RWPE1 (cell line): ENCODE results near the gene SHISA6.

ENCODE experiments used
- CTCF ChIA-PET: fragments of 350-600 bp; sonication (Branson Sonifier 250); formaldehyde crosslinking; extraction: SDS; loops from one replicate; lab custom pipeline; 2021; lab: Yijun Ruan, JAX
- POLR2A ChIA-PET: fragments of 400-600 bp; formaldehyde crosslinking; extraction: SDS; loops from one replicate; lab custom pipeline; 2020; ENCODE audit warnings: antibody characterized with exemption; ENCODE audit not compliant: low non-redundant PET; lab: Yijun Ruan, JAX
- DNase-seq: peaks from one replicate; pipeline ENCODE4 v3.0.0; 2012; ENCODE audit warnings: low spot score
- H3K27ac ChIP-seq: fragments of 450-650 bp; 2 replicates; pipeline ENCODE4 v1.5.1; 2017
- TF ChIP-seq, protein P1 (sequence below): fragments of 450-650 bp; conservative IDR thresholded peaks from 2 replicates; pipeline ENCODE4 v1.5.1; 2017; ENCODE audit warnings: low read depth, mild to moderate bottlenecking

The SHISA6 gene

DNA sequence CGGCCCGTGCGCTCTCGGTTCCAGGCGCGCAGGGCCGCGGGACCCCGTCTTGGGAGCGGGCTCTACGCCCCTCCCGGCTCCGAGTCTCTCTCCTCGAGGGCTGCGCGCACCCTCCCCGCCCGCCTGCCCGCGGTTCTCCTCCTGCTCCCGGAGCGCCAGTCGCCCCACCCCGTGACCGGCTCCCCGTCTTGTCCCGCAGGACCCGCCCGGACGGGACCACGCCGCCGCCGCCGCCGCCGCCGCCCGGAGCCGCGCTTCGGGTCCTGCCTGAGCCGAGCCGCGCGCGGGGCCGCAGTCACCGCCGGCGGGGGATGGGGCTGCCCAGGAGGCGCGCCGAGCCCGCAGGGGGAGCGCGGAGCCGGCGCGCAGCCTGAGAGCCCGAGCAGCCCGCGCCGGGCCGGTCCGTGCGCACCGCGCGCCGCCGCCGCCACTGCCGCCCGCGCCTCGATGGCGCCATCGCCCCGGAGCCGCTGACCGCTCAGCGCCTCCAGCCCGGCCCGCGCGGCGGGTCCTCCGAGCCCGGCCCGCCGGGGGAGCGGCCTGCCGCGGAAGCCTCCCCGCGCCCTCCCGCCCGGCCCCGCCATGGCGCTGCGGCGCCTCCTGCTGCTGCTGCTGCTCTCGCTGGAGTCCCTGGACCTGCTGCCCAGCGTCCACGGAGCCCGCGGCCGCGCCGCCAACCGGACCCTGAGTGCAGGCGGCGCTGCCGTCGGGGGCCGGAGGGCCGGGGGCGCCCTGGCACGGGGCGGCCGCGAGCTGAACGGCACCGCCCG lies at the start of gene SHISA6:
TSS of gene SHISA6 (plus strand) at position 373 of the 770 bp plus-strand sequence.
- no peak for DNase-seq
- CTCF ChIA-PET: no interaction called here
- TF ChIP-seq, protein P1, sequence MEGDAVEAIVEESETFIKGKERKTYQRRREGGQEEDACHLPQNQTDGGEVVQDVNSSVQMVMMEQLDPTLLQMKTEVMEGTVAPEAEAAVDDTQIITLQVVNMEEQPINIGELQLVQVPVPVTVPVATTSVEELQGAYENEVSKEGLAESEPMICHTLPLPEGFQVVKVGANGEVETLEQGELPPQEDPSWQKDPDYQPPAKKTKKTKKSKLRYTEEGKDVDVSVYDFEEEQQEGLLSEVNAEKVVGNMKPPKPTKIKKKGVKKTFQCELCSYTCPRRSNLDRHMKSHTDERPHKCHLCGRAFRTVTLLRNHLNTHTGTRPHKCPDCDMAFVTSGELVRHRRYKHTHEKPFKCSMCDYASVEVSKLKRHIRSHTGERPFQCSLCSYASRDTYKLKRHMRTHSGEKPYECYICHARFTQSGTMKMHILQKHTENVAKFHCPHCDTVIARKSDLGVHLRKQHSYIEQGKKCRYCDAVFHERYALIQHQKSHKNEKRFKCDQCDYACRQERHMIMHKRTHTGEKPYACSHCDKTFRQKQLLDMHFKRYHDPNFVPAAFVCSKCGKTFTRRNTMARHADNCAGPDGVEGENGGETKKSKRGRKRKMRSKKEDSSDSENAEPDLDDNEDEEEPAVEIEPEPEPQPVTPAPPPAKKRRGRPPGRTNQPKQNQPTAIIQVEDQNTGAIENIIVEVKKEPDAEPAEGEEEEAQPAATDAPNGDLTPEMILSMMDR: no peak
- POLR2A ChIA-PET: no interaction called here
- H3K27ac ChIP-seq: no peak within 1 kb of the TSS

DNA sequence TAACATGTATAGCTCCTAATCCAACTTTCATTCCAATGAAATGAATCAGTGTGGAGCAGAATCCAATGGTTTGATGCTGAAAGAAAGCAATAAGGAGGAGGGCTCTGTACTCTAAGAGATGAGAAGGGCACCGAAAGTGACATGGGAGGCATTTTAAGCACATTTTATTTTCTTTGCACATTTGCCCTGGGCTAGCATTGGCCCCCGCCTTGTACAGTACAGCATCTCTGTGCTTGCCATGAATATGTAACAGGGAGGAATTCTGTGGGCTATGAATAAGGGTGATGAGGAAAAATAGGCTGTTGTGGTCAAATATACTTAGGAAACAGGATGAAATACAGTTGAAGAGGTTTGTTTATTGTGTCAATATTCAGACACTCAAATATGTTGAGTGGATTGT lies 45.2 kb upstream of the SHISA6 start:
- POLR2A ChIA-PET: no interaction called here
- no peak for DNase-seq
- TF ChIP-seq, protein P1: no peak
- H3K27ac ChIP-seq: no peak overlapping the region
- CTCF ChIA-PET: no interaction called here

DNA sequence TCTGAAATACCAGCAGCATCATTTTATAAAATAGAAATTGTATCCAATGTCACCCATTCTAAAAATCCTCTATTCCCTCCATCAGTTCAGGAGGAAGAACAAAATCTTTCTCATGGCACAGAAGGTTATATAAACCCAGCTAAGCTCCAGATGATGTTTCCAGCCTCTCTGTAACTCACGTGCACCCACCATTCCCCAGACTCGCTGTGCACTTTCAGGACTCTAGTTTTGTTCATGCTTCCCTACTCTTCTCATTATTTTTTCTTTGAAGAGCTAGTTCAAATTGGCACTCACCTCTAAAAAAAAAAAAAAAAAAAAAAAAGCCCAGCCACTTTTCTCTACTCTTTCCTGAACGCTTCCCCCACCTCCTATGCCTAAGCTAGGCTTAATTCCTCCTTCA lies 36.0 kb upstream of the SHISA6 start:
- DNase-seq: no peak
- H3K27ac ChIP-seq: no peak overlapping the region
- TF ChIP-seq, protein P1: no peak
- ChIA-PET CTCF (interaction anchor here (0.6 kb wide), 1 partner anchor 513 kb away, joined by 3 read pairs; no protein-coding TSS in a partner anchor), POLR2A (no interaction called here)

DNA sequence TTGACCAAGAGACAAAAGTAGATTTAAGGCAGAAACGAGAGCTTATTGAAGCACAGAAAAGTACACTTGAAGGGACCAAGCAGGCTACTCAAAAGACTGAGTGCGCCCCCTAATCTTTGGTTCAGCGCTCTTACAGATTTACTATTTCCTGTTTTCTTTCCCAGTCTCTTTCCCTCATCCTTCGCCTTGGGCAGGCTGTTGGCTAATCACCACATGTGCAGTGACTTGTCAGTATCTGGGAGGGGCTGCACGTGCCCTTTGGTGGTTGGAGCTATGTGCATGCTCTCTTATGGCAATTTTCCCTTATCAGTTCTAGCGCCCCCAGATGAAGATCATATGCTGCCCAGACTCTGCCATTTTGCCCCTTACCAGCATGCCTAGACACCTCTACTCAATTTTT lies 35.4 kb upstream of the SHISA6 start:
- POLR2A ChIA-PET: no interaction called here
- no peak for DNase-seq
- TF ChIP-seq, protein P1: no peak
- no peak overlapping the region for H3K27ac ChIP-seq
- CTCF ChIA-PET: interaction anchor here (0.6 kb wide), 1 partner anchor 512 kb away, joined by 3 read pairs; no protein-coding TSS in a partner anchor

DNA sequence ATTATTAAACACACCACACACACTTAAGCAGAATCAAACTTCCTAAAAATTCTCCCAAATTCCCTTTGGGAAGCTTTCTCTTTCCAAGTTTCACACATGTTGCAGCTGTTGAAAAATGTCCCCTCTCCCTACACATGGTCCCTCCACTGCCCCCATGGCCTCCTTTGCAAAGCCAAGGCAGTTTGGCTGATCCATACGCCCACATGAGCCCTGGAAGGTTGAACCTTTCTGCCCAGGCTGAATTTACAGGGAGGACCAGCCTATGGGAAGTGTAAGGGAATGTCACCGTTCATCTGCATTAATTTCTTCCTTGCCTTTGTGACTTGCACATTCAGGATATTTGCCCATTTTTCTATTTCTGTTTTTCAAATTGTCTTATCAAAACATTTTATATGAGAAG lies 31.1 kb upstream of the SHISA6 start:
- TF ChIP-seq, protein P1: no peak
- POLR2A ChIA-PET: no interaction called here
- no peak overlapping the region for H3K27ac ChIP-seq
- CTCF ChIA-PET: no interaction called here
- DNase-seq: no peak

DNA sequence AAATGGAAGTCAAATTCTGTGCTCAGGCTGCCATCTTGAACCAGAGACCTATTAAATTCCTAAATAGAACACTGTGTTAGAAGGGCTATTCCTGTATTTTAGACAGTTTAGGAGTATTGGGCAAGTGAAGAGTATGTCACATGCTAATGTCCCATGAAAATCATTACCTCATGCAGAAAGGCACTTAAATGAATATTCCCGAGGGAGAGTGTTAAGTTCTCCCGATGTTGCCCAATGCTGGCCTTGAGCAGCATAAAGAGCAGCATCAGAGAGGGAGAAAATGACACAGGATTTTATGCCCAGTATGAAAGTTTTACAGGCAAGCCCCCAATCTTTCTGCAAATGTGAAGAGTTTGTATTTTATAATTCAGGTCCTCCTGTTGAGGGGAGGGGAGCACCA lies 28.2 kb upstream of the SHISA6 start:
- TF ChIP-seq, protein P1: no peak
- no peak for DNase-seq
- ChIA-PET CTCF (no interaction called here), POLR2A (no interaction called here)
- H3K27ac ChIP-seq: no peak overlapping the region
